ENCODE measurements around the gene ARL14EPL. TPM values are rescaled to one million over a fixed set of nuclear protein-coding genes. Genes with fewer than 3 reads are reported as not detected.

The ARL14EPL gene
- total and polyA plus RNA-seq, 2 experiments from 2014 or later, result not detected

DNA sequence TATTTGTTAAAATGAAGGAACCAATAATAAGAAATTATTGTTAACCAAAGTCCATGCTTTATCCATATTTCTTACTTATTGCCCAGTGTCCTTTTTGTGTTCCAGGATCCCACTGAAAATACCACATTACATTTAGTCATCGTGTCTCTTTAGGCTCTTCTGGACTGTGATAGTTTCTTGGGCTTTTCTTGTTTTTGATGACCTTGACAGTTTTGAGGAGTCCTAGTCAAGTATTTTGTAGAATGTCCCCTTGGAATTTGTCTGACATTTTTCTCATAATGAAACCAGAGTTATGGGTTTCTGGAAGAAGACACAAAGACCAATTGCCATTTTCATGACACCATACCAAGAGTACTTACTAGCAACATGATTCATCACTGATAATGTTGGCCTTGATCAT is 38.9 kb downstream of the ARL14EPL start:
- no peaks in the 10 kb centered on the region for H3K36me3 Mint-ChIP-seq (ENCODE audit: low read depth)
- Histone ChIP-seq H3K27me3 (ENCODE audit: insufficient read depth) (no peaks in the 10 kb centered on the region), H3K79me2 (replicated peaks; ENCODE audit: insufficient read depth) (no peaks in the 10 kb centered on the region), H3K36me3 (ENCODE audit: insufficient read depth) (no peaks in the 10 kb centered on the region), H3K4me3 (no peak overlapping the region), H2AFZ (no peak overlapping the region), H3K4me1 (ENCODE audit: insufficient read depth) (no peaks in the 10 kb centered on the region), H3F3A (replicated peaks; ENCODE audit: low read depth) (no peaks in the 10 kb centered on the region), H3K9me2 (ENCODE audit: insufficient read depth) (no peaks in the 10 kb centered on the region; the same call in 1 of the 2 replicates), H4K20me1 (replicated peaks; ENCODE audit: insufficient read depth) (no peaks in the 10 kb centered on the region), H3K27ac (ENCODE audit: low read depth) (no peak overlapping the region), H3K4me2 (no peak overlapping the region)
- no peak overlapping the region for H3K4me3 Mint-ChIP-seq
- no peaks in the 10 kb centered on the region for H3K27me3 Mint-ChIP-seq (ENCODE audit: insufficient read depth, low read depth, poor library complexity)
- no peak for TF ChIP-seq STAT1 (IDR thresholded peaks at IDR 0.05; ENCODE audit: unreplicated experiment)
- TF ChIP-seq CREB1 (CRISPR knock-in tag; IDR thresholded peaks at IDR 0.05; ENCODE audit: low read depth), result no peak
- TF ChIP-seq, protein P1, sequence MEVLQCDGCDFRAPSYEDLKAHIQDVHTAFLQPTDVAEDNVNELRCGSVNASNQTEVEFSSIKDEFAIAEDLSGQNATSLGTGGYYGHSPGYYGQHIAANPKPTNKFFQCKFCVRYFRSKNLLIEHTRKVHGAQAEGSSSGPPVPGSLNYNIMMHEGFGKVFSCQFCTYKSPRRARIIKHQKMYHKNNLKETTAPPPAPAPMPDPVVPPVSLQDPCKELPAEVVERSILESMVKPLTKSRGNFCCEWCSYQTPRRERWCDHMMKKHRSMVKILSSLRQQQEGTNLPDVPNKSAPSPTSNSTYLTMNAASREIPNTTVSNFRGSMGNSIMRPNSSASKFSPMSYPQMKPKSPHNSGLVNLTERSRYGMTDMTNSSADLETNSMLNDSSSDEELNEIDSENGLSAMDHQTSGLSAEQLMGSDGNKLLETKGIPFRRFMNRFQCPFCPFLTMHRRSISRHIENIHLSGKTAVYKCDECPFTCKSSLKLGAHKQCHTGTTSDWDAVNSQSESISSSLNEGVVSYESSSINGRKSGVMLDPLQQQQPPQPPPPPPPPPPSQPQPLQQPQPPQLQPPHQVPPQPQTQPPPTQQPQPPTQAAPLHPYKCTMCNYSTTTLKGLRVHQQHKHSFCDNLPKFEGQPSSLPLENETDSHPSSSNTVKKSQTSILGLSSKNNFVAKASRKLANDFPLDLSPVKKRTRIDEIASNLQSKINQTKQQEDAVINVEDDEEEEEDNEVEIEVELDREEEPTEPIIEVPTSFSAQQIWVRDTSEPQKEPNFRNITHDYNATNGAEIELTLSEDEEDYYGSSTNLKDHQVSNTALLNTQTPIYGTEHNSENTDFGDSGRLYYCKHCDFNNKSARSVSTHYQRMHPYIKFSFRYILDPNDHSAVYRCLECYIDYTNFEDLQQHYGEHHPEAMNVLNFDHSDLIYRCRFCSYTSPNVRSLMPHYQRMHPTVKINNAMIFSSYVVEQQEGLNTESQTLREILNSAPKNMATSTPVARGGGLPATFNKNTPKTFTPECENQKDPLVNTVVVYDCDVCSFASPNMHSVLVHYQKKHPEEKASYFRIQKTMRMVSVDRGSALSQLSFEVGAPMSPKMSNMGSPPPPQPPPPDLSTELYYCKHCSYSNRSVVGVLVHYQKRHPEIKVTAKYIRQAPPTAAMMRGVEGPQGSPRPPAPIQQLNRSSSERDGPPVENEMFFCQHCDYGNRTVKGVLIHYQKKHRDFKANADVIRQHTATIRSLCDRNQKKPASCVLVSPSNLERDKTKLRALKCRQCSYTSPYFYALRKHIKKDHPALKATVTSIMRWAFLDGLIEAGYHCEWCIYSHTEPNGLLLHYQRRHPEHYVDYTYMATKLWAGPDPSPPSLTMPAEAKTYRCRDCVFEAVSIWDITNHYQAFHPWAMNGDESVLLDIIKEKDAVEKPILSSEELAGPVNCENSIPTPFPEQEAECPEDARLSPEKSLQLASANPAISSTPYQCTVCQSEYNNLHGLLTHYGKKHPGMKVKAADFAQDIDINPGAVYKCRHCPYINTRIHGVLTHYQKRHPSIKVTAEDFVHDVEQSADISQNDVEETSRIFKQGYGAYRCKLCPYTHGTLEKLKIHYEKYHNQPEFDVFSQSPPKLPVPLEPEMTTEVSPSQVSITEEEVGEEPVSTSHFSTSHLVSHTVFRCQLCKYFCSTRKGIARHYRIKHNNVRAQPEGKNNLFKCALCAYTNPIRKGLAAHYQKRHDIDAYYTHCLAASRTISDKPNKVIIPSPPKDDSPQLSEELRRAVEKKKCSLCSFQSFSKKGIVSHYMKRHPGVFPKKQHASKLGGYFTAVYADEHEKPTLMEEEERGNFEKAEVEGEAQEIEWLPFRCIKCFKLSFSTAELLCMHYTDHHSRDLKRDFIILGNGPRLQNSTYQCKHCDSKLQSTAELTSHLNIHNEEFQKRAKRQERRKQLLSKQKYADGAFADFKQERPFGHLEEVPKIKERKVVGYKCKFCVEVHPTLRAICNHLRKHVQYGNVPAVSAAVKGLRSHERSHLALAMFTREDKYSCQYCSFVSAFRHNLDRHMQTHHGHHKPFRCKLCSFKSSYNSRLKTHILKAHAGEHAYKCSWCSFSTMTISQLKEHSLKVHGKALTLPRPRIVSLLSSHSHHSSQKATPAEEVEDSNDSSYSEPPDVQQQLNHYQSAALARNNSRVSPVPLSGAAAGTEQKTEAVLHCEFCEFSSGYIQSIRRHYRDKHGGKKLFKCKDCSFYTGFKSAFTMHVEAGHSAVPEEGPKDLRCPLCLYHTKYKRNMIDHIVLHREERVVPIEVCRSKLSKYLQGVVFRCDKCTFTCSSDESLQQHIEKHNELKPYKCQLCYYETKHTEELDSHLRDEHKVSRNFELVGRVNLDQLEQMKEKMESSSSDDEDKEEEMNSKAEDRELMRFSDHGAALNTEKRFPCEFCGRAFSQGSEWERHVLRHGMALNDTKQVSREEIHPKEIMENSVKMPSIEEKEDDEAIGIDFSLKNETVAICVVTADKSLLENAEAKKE (CRISPR knock-in tag; IDR thresholded peaks at IDR 0.05), result no peak
- no peak for TF ChIP-seq POLR2AphosphoS5 (IDR thresholded peaks at IDR 0.05; ENCODE audit: low read depth)
- TF ChIP-seq EZH2 (IDR thresholded peaks at IDR 0.05; ENCODE audit: low read depth, unreplicated experiment), result no peak
- no peak for TF ChIP-seq ZNF331 (CRISPR knock-in tag; IDR thresholded peaks at IDR 0.05; ENCODE audit: low read depth)
- TF ChIP-seq ZNF114 (CRISPR knock-in tag; IDR thresholded peaks at IDR 0.05), result no peak
- no peaks in the 10 kb centered on the region for H3K4me1 Mint-ChIP-seq
- no peak overlapping the region for H3K27ac Mint-ChIP-seq
- DNase-seq (ENCODE audit: low spot score) (no peak), ATAC-seq (no peak)
- H3K9me3 Mint-ChIP-seq, result no peaks in the 10 kb centered on the region
